Measurements from ENCODE around the gene SCAMP2. TPM values are rescaled to one million over a fixed set of nuclear protein-coding genes. Genes with fewer than 3 reads are reported as not detected.

SCAMP2 gene
- total and polyA plus RNA-seq, 2 experiments from 2014 or later = 34.7 to 51.3 TPM

DNA sequence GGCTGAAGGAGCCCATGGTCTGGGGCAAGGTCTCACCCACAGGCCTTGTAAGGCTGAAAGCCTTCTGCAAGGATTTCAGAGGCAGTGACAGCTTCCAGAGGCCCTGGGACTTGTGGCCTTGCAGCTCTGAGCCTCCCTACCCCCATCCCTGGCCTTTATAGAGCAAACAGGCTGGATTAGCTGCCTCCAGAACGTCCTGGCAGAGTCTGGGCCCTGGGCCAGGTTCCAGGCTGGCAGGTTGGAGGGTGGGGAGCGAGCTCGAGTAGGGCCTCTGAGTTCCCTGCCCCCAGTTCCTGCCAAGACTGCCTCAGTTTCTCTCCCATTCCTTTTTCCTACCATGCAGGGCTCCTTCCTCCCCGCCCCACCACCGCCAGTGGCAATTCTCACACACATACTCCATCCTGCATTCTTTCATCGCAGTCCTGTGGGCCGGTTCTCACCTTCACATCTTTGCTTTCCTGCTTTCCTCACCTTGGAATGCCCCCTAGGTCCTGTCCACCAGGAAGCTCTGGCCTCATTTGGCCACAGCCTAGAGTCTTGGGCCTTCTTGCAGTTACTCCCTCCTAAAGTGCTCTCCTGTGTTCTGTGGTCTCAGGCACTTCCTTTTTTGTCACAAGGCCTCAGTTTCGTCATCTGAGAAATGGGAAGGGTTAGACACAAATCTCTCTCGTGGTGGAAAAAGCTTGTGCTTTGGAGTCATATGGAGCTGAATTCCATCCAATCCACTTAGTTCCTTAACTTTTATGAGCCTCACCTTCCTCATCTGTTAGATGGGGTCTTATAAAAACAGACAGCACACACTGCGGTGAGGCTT, 57.8 kb downstream of the SCAMP2 start:
- H3K27ac ChIP-seq (ENCODE audit: low read depth) = no peak overlapping the region
- no peak overlapping the region for H3K4me2 ChIP-seq
- no peaks in the 10 kb centered on the region for H3K9me2 ChIP-seq (ENCODE audit: insufficient read depth)
- Mint-ChIP-seq H3K4me3 (no peak overlapping the region), H3K27me3 (ENCODE audit: insufficient read depth, low read depth, poor library complexity) (peaks cover 10% of the 10 kb centered on the region), H3K27ac (no peak overlapping the region), H3K36me3 (ENCODE audit: low read depth) (no peaks in the 10 kb centered on the region; the same call in 2 of the 3 replicates), H3K9me3 (no peaks in the 10 kb centered on the region), H3K4me1 (peaks cover 11% of the 10 kb centered on the region)
- no peaks in the 10 kb centered on the region for H3K79me2 ChIP-seq (replicated peaks; ENCODE audit: insufficient read depth)
- TF ChIP-seq EZH2phosphoT487 (IDR thresholded peaks at IDR 0.05; ENCODE audit: unreplicated experiment) (no peak), EZH2 (IDR thresholded peaks at IDR 0.05; ENCODE audit: low read depth, unreplicated experiment) (no peak)
- ATAC-seq (no peak), DNase-seq (ENCODE audit: low spot score) (no peak)
- no peak overlapping the region for H3K4me3 ChIP-seq
- H3K36me3 ChIP-seq (ENCODE audit: insufficient read depth) = no peaks in the 10 kb centered on the region
- H3K4me1 ChIP-seq (ENCODE audit: insufficient read depth) = 0 out of 2 replicates have a peak, but pooled peaks cover 7% of the 10 kb centered on the region
- H3F3A ChIP-seq (replicated peaks; ENCODE audit: low read depth) = peaks cover 3% of the 10 kb centered on the region; the same call in 1 of the 2 replicates
- no peak overlapping the region for H2AFZ ChIP-seq
- no peaks in the 10 kb centered on the region for H3K27me3 ChIP-seq (ENCODE audit: insufficient read depth)
- H4K20me1 ChIP-seq (replicated peaks; ENCODE audit: insufficient read depth) = no peaks in the 10 kb centered on the region

DNA sequence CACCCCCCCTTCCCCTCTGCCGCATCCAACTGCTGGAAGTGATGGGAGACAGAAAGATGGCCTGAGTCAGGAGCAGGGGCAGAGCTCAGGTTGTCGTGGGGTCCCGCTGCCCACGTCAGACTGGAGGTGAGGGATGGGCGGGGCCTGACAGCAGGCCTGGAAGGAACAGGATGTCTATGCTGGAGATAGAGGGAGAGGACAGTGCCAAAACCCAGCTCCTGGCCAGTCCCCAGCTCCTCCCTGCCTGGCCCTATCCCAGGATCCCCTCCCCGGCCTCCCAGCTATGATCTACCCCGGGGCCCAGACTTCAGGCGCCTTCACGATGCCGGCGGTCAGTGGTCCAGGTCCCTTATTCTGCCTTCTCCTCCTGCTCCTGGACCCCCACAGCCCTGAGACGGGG, 60.6 kb downstream of the SCAMP2 start, which contains the start of gene LMAN1L:
TSS of gene LMAN1L (plus strand) at position 303 of the 400 bp plus-strand sequence. CDS start at position 323, 20 bp downstream.
- DNase-seq (ENCODE audit: low spot score) (no peak), ATAC-seq (no peak)
- H3K4me3 Mint-ChIP-seq = no peak within 1 kb of the TSS
- H3K4me1 ChIP-seq (ENCODE audit: insufficient read depth) = peaks cover 10% of the 10 kb centered on the region; the same call in 1 of the 2 replicates
- H3K4me3 ChIP-seq = no peak within 1 kb of the TSS
- peaks cover 6% of the 10 kb centered on the region for H3K27me3 Mint-ChIP-seq (ENCODE audit: insufficient read depth, low read depth, poor library complexity)
- no peak within 1 kb of the TSS for H3K27ac ChIP-seq (ENCODE audit: low read depth)
- no peaks in the 10 kb centered on the region for H3K27me3 ChIP-seq (ENCODE audit: insufficient read depth)
- no peaks in the 10 kb centered on the region for H3K36me3 ChIP-seq (ENCODE audit: insufficient read depth)
- no peaks in the 10 kb centered on the region; the same call in 2 of the 3 replicates for H3K36me3 Mint-ChIP-seq (ENCODE audit: low read depth)
- peaks cover 3% of the 10 kb centered on the region; the same call in 1 of the 2 replicates for H3F3A ChIP-seq (replicated peaks; ENCODE audit: low read depth)
- no peaks in the 10 kb centered on the region for H3K9me2 ChIP-seq (ENCODE audit: insufficient read depth)
- no peaks in the 10 kb centered on the region for H3K9me3 Mint-ChIP-seq
- H3K4me1 Mint-ChIP-seq = peaks cover 21% of the 10 kb centered on the region
- no peaks in the 10 kb centered on the region for H3K79me2 ChIP-seq (replicated peaks; ENCODE audit: insufficient read depth)
- no peaks in the 10 kb centered on the region for H4K20me1 ChIP-seq (replicated peaks; ENCODE audit: insufficient read depth)
- H3K27ac Mint-ChIP-seq = no peak within 1 kb of the TSS
- H3K4me2 ChIP-seq = no peak within 1 kb of the TSS
- no peak within 1 kb of the TSS for H2AFZ ChIP-seq
- TF ChIP-seq JUNB (IDR thresholded peaks at IDR 0.05; ENCODE audit: unreplicated experiment) (no peak), STAT1 (IDR thresholded peaks at IDR 0.05; ENCODE audit: unreplicated experiment) (no peak), NANOG (IDR thresholded peaks at IDR 0.05; ENCODE audit: borderline replicate concordance) (no peak), EZH2 (IDR thresholded peaks at IDR 0.05; ENCODE audit: low read depth, unreplicated experiment) (no peak)
- TF ChIP-seq, protein P1, sequence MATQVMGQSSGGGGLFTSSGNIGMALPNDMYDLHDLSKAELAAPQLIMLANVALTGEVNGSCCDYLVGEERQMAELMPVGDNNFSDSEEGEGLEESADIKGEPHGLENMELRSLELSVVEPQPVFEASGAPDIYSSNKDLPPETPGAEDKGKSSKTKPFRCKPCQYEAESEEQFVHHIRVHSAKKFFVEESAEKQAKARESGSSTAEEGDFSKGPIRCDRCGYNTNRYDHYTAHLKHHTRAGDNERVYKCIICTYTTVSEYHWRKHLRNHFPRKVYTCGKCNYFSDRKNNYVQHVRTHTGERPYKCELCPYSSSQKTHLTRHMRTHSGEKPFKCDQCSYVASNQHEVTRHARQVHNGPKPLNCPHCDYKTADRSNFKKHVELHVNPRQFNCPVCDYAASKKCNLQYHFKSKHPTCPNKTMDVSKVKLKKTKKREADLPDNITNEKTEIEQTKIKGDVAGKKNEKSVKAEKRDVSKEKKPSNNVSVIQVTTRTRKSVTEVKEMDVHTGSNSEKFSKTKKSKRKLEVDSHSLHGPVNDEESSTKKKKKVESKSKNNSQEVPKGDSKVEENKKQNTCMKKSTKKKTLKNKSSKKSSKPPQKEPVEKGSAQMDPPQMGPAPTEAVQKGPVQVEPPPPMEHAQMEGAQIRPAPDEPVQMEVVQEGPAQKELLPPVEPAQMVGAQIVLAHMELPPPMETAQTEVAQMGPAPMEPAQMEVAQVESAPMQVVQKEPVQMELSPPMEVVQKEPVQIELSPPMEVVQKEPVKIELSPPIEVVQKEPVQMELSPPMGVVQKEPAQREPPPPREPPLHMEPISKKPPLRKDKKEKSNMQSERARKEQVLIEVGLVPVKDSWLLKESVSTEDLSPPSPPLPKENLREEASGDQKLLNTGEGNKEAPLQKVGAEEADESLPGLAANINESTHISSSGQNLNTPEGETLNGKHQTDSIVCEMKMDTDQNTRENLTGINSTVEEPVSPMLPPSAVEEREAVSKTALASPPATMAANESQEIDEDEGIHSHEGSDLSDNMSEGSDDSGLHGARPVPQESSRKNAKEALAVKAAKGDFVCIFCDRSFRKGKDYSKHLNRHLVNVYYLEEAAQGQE (IDR thresholded peaks at IDR 0.05; ENCODE audit: unreplicated experiment) = no peak
- TF ChIP-seq, protein P2, sequence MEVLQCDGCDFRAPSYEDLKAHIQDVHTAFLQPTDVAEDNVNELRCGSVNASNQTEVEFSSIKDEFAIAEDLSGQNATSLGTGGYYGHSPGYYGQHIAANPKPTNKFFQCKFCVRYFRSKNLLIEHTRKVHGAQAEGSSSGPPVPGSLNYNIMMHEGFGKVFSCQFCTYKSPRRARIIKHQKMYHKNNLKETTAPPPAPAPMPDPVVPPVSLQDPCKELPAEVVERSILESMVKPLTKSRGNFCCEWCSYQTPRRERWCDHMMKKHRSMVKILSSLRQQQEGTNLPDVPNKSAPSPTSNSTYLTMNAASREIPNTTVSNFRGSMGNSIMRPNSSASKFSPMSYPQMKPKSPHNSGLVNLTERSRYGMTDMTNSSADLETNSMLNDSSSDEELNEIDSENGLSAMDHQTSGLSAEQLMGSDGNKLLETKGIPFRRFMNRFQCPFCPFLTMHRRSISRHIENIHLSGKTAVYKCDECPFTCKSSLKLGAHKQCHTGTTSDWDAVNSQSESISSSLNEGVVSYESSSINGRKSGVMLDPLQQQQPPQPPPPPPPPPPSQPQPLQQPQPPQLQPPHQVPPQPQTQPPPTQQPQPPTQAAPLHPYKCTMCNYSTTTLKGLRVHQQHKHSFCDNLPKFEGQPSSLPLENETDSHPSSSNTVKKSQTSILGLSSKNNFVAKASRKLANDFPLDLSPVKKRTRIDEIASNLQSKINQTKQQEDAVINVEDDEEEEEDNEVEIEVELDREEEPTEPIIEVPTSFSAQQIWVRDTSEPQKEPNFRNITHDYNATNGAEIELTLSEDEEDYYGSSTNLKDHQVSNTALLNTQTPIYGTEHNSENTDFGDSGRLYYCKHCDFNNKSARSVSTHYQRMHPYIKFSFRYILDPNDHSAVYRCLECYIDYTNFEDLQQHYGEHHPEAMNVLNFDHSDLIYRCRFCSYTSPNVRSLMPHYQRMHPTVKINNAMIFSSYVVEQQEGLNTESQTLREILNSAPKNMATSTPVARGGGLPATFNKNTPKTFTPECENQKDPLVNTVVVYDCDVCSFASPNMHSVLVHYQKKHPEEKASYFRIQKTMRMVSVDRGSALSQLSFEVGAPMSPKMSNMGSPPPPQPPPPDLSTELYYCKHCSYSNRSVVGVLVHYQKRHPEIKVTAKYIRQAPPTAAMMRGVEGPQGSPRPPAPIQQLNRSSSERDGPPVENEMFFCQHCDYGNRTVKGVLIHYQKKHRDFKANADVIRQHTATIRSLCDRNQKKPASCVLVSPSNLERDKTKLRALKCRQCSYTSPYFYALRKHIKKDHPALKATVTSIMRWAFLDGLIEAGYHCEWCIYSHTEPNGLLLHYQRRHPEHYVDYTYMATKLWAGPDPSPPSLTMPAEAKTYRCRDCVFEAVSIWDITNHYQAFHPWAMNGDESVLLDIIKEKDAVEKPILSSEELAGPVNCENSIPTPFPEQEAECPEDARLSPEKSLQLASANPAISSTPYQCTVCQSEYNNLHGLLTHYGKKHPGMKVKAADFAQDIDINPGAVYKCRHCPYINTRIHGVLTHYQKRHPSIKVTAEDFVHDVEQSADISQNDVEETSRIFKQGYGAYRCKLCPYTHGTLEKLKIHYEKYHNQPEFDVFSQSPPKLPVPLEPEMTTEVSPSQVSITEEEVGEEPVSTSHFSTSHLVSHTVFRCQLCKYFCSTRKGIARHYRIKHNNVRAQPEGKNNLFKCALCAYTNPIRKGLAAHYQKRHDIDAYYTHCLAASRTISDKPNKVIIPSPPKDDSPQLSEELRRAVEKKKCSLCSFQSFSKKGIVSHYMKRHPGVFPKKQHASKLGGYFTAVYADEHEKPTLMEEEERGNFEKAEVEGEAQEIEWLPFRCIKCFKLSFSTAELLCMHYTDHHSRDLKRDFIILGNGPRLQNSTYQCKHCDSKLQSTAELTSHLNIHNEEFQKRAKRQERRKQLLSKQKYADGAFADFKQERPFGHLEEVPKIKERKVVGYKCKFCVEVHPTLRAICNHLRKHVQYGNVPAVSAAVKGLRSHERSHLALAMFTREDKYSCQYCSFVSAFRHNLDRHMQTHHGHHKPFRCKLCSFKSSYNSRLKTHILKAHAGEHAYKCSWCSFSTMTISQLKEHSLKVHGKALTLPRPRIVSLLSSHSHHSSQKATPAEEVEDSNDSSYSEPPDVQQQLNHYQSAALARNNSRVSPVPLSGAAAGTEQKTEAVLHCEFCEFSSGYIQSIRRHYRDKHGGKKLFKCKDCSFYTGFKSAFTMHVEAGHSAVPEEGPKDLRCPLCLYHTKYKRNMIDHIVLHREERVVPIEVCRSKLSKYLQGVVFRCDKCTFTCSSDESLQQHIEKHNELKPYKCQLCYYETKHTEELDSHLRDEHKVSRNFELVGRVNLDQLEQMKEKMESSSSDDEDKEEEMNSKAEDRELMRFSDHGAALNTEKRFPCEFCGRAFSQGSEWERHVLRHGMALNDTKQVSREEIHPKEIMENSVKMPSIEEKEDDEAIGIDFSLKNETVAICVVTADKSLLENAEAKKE (CRISPR knock-in tag; IDR thresholded peaks at IDR 0.05) = no peak
- TF ChIP-seq, protein P3, sequence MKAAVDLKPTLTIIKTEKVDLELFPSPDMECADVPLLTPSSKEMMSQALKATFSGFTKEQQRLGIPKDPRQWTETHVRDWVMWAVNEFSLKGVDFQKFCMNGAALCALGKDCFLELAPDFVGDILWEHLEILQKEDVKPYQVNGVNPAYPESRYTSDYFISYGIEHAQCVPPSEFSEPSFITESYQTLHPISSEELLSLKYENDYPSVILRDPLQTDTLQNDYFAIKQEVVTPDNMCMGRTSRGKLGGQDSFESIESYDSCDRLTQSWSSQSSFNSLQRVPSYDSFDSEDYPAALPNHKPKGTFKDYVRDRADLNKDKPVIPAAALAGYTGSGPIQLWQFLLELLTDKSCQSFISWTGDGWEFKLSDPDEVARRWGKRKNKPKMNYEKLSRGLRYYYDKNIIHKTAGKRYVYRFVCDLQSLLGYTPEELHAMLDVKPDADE (IDR thresholded peaks at IDR 0.05) = no peak

Data from GM23338 (cell line).